ENCODE data around the gene METTL25B.

METTL25B gene

GRCh38 chr1:156773607-156774006 is 45.3 kb downstream of the METTL25B start:
- no peak for DNase-seq

DNA sequence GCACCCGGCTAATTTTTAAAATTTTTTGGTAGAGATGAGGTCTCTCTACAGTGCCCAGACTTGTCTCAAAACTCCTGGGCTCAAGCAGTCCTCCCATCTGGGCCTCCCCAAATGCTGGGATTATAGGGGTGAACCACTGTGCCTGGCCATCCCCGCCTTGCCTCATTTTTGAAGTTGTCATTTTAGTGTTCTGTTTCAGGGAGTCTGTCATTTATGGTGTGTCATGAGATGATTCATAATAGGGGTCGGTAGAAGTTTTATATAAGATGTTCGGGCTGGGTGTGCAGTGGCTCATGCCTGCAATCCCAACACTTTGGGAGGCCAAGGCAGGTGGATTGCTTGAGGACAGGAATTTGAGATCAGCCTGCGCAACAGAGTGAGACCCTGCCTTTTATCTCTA is 47.5 kb downstream of the METTL25B start:
- no peak for DNase-seq

DNA sequence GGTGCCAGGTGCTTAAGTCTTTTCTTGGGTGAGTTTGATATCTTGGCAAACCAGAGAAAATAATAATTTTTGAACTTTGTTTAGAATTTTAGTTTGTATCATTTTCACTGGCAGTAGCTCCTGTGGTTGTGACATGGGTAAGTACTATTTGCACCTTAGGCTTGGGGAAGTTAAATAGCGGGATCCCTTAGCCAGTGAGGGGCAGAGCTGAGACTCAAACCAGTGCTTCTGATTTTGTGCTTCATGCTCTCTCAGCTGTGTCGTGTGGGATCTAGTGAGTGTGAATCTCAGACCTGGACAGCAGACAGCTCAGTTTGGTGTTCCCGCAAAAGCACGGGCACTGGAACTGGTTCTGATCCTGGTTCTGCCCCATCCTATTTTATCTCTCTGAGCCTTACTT is 48.7 kb downstream of the METTL25B start:
- no peak for DNase-seq

- DNase-seq, result no peak
Measured at GRCh38 chr1:156777573-156777972, 49.3 kb downstream of the METTL25B start.

DNA sequence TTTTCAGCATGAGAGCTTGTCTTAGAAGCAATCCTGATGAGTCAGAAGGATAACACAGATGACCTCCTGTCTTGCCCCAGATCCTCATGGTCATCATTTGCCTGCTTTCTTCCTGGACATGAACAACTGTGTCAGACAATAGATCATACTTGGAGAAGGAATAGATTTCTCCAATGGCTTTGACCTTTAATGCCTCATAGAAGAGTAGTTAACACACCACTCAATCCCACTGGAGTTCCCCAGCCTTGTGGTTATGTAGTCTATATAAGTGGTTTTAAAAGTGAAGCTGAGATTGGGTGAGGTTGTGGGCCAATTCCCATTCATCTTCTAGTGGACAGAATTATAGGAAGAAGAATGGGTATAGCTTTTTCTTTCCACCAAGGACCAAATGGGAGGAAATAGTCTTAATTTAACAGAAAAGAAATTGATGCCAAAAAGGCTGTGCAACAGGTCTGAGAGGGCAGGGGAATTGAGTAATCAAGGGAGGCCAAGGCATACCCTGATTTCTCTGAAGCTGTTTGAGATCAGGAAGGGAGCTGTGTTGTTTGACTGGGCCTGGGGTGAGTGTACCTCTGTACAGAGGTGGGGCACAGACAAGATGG is 53.4 kb downstream of the METTL25B start:
- DNase-seq, result no peak

GRCh38 chr1:156785458-156785857 is 57.2 kb downstream of the METTL25B start:
- DNase-seq, result no peak

Data from stimulated activated naive CD4-positive, alpha-beta T cell treated with Interleukin-2 at 50 U/mL for 16 hours (primary cell).